ENCODE measurements around the gene CRIM1. TPM values are rescaled to one million over a fixed set of nuclear protein-coding genes. Genes with fewer than 3 reads are reported as not detected.

CRIM1 gene
- total and polyA plus RNA-seq, 2 experiments from 2014 or later, result 10.5 to 36.4 TPM

DNA sequence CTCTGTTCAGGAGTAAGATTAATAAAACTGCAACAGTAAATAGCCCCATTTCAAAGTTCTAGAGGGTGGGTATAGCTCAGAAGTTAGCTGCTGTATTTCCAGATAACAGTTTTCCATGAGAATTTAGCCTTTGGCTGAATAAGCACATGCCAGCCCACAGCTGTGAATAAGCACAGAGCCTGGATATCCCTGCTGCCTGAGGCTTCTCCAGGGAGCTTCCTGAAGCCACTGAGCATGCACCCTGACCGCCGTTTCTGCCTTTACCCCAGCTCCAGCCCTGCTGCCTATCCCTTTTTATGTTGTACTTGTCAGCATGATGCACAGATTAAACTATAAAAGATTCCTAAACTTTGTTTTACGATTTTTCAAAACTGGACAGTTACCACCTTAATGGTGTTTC is 157.1 kb downstream of the CRIM1 start:
- Histone ChIP-seq H3F3A (replicated peaks; ENCODE audit: low read depth) (no peaks in the 10 kb centered on the region), H3K4me1 (ENCODE audit: insufficient read depth) (peaks cover 6% of the 10 kb centered on the region), H3K9me2 (ENCODE audit: insufficient read depth) (no peaks in the 10 kb centered on the region), H3K4me2 (no peak overlapping the region), H3K79me2 (replicated peaks; ENCODE audit: insufficient read depth) (peaks cover 7% of the 10 kb centered on the region; the same call in 1 of the 2 replicates), H3K27me3 (ENCODE audit: insufficient read depth) (no peaks in the 10 kb centered on the region), H4K20me1 (replicated peaks; ENCODE audit: insufficient read depth) (no peaks in the 10 kb centered on the region), H3K36me3 (ENCODE audit: insufficient read depth) (peaks cover 18% of the 10 kb centered on the region), H3K4me3 (no peak overlapping the region), H3K27ac (ENCODE audit: low read depth) (no peak overlapping the region), H2AFZ (no peak overlapping the region)
- Mint-ChIP-seq H3K36me3 (ENCODE audit: low read depth) (peaks cover 52% of the 10 kb centered on the region), H3K4me1 (peaks cover 11% of the 10 kb centered on the region), H3K27me3 (ENCODE audit: insufficient read depth, low read depth, poor library complexity) (peaks cover 4% of the 10 kb centered on the region), H3K4me3 (no peak overlapping the region), H3K9me3 (no peaks in the 10 kb centered on the region), H3K27ac (peak overlapping the region; percentile 58; the same call in 1 of the 2 replicates)
- no peak for DNase-seq (ENCODE audit: low spot score)
- TF ChIP-seq POLR2AphosphoS5 (IDR thresholded peaks at IDR 0.05; ENCODE audit: low read depth) (no peak), JUNB (IDR thresholded peaks at IDR 0.05; ENCODE audit: unreplicated experiment) (no peak), ZNF331 (CRISPR knock-in tag; IDR thresholded peaks at IDR 0.05; ENCODE audit: low read depth) (no peak), CREB1 (CRISPR knock-in tag; IDR thresholded peaks at IDR 0.05; ENCODE audit: low read depth) (no peak), EZH2phosphoT487 (IDR thresholded peaks at IDR 0.05; ENCODE audit: unreplicated experiment) (no peak), STAT1 (IDR thresholded peaks at IDR 0.05; ENCODE audit: unreplicated experiment) (no peak)
- ATAC-seq, result no peak

DNA sequence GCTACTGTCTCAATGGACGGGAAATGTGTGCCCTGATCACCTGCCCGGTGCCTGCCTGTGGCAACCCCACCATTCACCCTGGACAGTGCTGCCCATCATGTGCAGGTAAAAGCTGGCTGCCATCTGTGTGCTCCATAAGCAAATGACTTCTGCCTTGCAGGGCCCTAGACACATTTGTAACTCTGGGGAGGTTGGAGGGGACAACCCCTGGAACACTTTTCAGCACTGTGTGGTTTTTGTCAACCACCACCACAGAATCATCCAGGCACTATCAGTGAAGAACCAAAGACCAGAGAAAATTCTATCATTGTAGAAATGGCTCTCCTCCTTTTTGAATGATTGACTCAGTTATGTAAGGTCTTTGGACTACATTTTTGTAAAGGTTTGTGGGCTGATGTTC is 158.1 kb downstream of the CRIM1 start:
- DNase-seq (ENCODE audit: low spot score), result no peak
- H3K36me3 ChIP-seq (ENCODE audit: insufficient read depth), result peaks cover 18% of the 10 kb centered on the region
- H3K27ac Mint-ChIP-seq, result no peak overlapping the region

DNA sequence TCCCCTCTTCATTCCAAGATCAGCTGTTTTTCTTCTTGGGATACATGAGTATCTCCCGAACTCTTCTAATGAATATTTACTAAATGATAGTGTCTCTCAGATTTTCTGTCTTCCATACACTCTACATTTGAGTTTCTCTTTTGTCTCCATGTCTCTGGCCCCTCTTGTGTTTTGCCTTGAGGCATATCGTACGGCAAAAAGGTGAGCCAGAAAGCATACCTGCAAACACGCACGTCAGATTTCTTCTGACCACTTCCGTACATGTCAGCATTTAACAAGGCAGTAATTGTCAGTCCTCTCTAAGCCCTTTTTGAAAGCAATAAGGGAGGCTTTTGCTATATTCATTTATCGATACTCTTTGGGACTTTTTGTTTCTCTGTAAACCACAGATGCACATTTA is 160.0 kb downstream of the CRIM1 start:
- TF ChIP-seq, protein P1, sequence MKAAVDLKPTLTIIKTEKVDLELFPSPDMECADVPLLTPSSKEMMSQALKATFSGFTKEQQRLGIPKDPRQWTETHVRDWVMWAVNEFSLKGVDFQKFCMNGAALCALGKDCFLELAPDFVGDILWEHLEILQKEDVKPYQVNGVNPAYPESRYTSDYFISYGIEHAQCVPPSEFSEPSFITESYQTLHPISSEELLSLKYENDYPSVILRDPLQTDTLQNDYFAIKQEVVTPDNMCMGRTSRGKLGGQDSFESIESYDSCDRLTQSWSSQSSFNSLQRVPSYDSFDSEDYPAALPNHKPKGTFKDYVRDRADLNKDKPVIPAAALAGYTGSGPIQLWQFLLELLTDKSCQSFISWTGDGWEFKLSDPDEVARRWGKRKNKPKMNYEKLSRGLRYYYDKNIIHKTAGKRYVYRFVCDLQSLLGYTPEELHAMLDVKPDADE (IDR thresholded peaks at IDR 0.05), result no peak
- TF ChIP-seq EZH2 (IDR thresholded peaks at IDR 0.05; ENCODE audit: low read depth, unreplicated experiment) (no peak), JUNB (IDR thresholded peaks at IDR 0.05; ENCODE audit: unreplicated experiment) (no peak), EZH2phosphoT487 (IDR thresholded peaks at IDR 0.05; ENCODE audit: unreplicated experiment) (no peak), STAT1 (IDR thresholded peaks at IDR 0.05; ENCODE audit: unreplicated experiment) (no peak), NANOG (IDR thresholded peaks at IDR 0.05; ENCODE audit: borderline replicate concordance) (no peak), CREB1 (CRISPR knock-in tag; IDR thresholded peaks at IDR 0.05; ENCODE audit: low read depth) (no peak)
- TF ChIP-seq, protein P2, sequence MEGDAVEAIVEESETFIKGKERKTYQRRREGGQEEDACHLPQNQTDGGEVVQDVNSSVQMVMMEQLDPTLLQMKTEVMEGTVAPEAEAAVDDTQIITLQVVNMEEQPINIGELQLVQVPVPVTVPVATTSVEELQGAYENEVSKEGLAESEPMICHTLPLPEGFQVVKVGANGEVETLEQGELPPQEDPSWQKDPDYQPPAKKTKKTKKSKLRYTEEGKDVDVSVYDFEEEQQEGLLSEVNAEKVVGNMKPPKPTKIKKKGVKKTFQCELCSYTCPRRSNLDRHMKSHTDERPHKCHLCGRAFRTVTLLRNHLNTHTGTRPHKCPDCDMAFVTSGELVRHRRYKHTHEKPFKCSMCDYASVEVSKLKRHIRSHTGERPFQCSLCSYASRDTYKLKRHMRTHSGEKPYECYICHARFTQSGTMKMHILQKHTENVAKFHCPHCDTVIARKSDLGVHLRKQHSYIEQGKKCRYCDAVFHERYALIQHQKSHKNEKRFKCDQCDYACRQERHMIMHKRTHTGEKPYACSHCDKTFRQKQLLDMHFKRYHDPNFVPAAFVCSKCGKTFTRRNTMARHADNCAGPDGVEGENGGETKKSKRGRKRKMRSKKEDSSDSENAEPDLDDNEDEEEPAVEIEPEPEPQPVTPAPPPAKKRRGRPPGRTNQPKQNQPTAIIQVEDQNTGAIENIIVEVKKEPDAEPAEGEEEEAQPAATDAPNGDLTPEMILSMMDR (conservative IDR thresholded peaks at IDR 0.05; ENCODE audit: low read depth in 2 of 2), result no peak
- H3K9me3 Mint-ChIP-seq, result no peaks in the 10 kb centered on the region
- ATAC-seq, result no peak
- peaks cover 64% of the 10 kb centered on the region for H3K36me3 Mint-ChIP-seq (ENCODE audit: low read depth)
- no peak overlapping the region for H2AFZ ChIP-seq
- H3K36me3 ChIP-seq (ENCODE audit: insufficient read depth), result peaks cover 18% of the 10 kb centered on the region
- no peaks in the 10 kb centered on the region for H4K20me1 ChIP-seq (replicated peaks; ENCODE audit: insufficient read depth)
- DNase-seq (ENCODE audit: low spot score), result no peak
- H3K4me3 Mint-ChIP-seq, result no peak overlapping the region
- H3K4me2 ChIP-seq, result no peak overlapping the region
- no peaks in the 10 kb centered on the region for H3K79me2 ChIP-seq (replicated peaks; ENCODE audit: insufficient read depth)
- H3K4me1 Mint-ChIP-seq, result no peaks in the 10 kb centered on the region
- H3K9me2 ChIP-seq (ENCODE audit: insufficient read depth), result no peaks in the 10 kb centered on the region
- H3K4me3 ChIP-seq, result no peak overlapping the region
- H3K27me3 ChIP-seq (ENCODE audit: insufficient read depth), result no peaks in the 10 kb centered on the region
- 0 out of 2 replicates have a peak overlapping the region, but pooled peaks have one; percentile 66 for H3K27ac ChIP-seq (ENCODE audit: low read depth)
- no peaks in the 10 kb centered on the region for H3F3A ChIP-seq (replicated peaks; ENCODE audit: low read depth)
- no peaks in the 10 kb centered on the region for H3K4me1 ChIP-seq (ENCODE audit: insufficient read depth)
- peaks cover 4% of the 10 kb centered on the region for H3K27me3 Mint-ChIP-seq (ENCODE audit: insufficient read depth, low read depth, poor library complexity)
- no peak overlapping the region for H3K27ac Mint-ChIP-seq

More for the DNA sequence above, 158.1 kb downstream of the CRIM1 start:
- Mint-ChIP-seq H3K36me3 (ENCODE audit: low read depth) (peaks cover 52% of the 10 kb centered on the region), H3K9me3 (no peaks in the 10 kb centered on the region), H3K4me1 (peaks cover 1% of the 10 kb centered on the region), H3K27me3 (ENCODE audit: insufficient read depth, low read depth, poor library complexity) (peaks cover 4% of the 10 kb centered on the region), H3K4me3 (no peak overlapping the region)
- H3K27me3 ChIP-seq (ENCODE audit: insufficient read depth), result no peaks in the 10 kb centered on the region
- no peaks in the 10 kb centered on the region for H3K9me2 ChIP-seq (ENCODE audit: insufficient read depth)
- H4K20me1 ChIP-seq (replicated peaks; ENCODE audit: insufficient read depth), result no peaks in the 10 kb centered on the region
- H3K79me2 ChIP-seq (replicated peaks; ENCODE audit: insufficient read depth), result peaks cover 4% of the 10 kb centered on the region; the same call in 1 of the 2 replicates
- H3F3A ChIP-seq (replicated peaks; ENCODE audit: low read depth), result no peaks in the 10 kb centered on the region
- no peak overlapping the region for H3K4me2 ChIP-seq
- no peak overlapping the region for H3K27ac ChIP-seq (ENCODE audit: low read depth)
- no peak for ATAC-seq
- H3K4me3 ChIP-seq, result no peak overlapping the region
- no peak overlapping the region for H2AFZ ChIP-seq
- TF ChIP-seq POLR2AphosphoS5 (IDR thresholded peaks at IDR 0.05; ENCODE audit: low read depth) (no peak), CREB1 (CRISPR knock-in tag; IDR thresholded peaks at IDR 0.05; ENCODE audit: low read depth) (no peak)
- TF ChIP-seq, protein P2 (conservative IDR thresholded peaks at IDR 0.05; ENCODE audit: low read depth in 2 of 2), result no peak
- H3K4me1 ChIP-seq (ENCODE audit: insufficient read depth), result no peaks in the 10 kb centered on the region
